Mesangial cell (primary cell): ENCODE data around the gene CCBE1. TPM values are rescaled to one million over a fixed set of nuclear protein-coding genes. Genes with fewer than 3 reads are reported as not detected.

Experiments
- total RNA-seq: library from RNA; depleted of rRNA; stranded (reverse); fragments of >200 nt; gene quantifications from 2 replicates; pipeline ENCODE4 v1.2.3, GENCODE V29; 2015

Gene CCBE1
- 5.1 and 14.0 TPM in 2 replicates for total RNA-seq

DNA sequence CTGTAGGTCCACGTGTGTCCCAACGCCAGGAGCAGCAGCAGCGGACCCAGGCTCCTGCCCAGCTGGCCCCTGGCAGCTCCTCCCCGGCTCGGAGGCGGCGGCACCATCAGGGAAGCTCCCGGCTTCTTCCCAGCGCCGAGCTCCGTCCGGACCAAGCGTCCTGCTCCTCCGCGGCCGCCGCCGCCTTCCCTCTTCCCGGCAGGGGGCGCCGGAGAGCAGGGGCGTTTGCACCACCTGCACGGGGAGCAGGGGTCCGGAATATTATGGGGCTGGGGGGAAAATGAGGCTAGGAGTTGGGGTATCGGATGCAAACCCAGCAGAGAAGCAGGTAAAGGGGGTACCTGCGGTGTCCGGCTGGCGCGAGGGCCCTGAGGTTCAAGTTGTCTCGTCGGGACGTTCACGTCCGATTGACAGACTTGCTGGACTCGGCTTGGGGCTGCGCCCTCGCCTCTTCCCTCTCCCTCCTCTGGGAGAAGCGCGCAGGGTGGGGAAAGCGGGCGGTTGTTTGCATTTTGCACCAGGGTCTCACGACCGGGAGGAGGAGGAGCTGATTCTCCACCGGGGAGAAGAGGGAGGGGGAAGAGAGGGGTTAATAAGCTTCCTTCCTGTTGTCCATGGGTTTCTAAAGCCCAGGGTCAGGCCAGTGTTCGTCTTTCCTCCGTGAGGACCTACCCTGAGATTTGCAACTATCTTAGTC lies at the start of gene CCBE1:
Gene CCBE1, minus strand, starts transcription at position 188 of the 697 bp plus-strand sequence.

Other genes starting within 250 kb of the CCBE1 start
- gene PMAIP1, start 202.6 kb upstream of the CCBE1 start, total RNA-seq, result 37.6 and 64.2 TPM in 2 replicates